DMS53 treated with DMSO at 0.1 percent for 48 hours (cell line): ENCODE data around the gene CRIP1.

Source experiments
- DNase-seq: peaks from one replicate; lab custom pipeline; 2025; ENCODE audit not compliant: unreplicated experiment; lab: John Stamatoyannopoulos, UW

The CRIP1 gene

DNA sequence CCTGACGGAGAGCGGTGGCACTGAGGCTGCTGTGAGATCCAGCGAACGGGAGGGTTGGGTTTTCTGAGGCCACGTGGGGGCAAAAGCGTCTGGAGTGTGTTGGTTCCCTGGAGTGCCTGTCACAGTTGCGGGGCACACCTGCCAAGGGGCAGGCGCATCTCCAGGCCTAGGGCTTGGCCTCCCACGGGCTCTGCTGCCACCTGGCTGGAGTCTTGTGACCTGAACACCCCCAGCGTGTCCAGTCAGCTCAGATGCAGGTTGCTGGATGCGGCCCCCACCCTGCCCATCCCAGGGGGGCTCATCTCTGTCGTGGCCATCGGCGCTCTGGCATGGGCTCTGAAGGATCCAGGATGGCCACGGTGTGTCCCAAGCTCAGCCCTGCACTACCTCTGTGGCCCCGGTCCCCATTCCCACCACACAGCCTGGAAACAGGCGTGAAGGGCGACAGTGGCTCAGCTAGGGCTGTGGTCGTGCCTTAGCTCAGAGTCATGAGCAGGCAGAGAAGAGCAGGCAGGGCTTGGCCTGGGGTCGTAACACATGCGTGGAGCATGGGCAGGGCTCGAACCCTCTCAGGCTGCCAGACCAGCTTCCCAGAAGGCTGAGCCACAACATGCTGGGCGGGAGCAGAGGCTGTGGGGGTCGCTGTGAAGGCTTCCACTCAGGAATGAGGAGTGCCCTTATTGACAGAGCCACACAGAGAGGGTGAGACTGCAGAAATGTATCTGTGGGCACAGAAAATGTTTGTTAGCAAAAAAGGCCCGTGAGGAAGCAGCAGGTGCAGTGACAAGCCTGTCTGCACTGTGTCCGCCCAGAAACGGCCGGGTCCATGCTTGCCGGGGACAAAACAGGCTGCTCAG is 35.6 kb upstream of the CRIP1 start:
- no peak for DNase-seq

- no peak for DNase-seq
Observed at GRCh38 chr14:105452963-105453362, 33.7 kb upstream of the CRIP1 start.

DNA sequence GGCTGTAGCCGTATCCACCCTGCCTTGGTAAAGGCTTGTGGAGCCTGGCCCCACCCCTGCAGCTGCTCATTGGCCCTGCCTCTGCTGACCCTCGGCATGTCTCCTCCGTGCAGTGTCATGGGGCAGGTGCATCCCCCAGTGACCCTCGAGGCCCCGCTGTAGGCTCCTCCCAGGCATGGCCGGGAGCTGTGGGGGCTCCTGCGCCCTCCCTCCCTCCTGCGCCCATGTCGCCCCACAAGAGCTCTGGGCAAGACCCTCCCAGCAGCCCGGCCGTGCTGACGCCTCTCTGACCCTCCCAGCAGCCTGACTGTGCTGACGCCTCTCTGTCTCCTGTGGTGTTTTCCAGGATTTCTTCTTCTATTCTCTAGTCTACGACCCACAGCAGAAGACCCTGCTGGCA is 32.8 kb upstream of the CRIP1 start:
- no peak for DNase-seq

DNA sequence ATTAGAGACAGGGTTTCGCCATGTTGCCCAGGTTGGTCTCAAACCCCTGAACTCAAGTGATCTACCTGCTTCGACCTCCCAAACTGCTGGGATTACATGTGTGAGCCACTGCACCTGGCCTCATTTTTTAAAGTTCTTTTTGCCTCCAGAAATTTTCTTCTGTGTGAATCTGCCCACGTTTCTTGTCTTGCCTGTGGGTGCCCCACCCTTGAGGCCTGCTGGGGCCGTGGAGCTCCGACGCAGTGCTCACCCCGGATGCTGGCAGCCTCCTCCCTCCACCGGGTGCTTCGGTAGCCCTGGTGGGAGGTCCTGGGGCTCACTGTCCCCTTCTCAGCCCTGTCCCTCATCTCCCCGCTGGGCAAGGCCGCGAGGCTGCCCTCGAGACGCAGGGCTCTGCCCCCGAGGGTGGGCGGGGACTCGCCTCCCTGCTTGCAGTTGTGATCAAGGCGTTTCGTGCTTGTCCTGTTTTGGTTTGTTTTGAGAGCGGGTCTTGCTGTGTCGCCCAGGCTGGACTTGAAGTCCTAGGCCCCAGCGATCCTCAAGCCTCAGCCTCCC is 31.5 kb upstream of the CRIP1 start:
- no peak for DNase-seq

GRCh38 chr14:105455766-105456660 is 30.7 kb upstream of the CRIP1 start:
- DNase-seq: no peak

GRCh38 chr14:105456736-105457617 is 29.7 kb upstream of the CRIP1 start:
- DNase-seq: no peak

- no peak for DNase-seq
Observed at GRCh38 chr14:105458010-105458409, 28.7 kb upstream of the CRIP1 start.

GRCh38 chr14:105458571-105458970 is 28.1 kb upstream of the CRIP1 start:
- DNase-seq: no peak

DNA sequence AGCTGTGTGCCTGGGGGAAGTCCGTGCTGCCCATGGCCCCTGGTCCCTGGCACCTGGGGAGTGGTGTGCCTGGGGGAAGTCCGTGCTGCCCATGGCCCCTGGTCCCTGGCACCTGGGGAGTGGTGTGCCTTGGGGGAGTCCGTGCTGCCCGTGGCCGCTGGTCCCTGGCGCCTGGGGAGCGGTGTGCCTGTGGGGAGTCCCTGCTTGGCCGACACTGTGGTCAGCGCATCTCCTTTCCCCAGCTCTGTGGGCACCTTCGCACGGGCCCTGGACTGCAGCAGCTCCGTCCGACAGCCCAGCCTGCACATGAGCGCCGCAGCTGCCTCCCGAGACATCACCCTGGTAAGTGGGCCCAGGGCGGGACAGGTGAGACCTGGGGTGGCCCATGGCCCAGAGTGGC is 26.6 kb upstream of the CRIP1 start:
- DNase-seq: no peak

DNA sequence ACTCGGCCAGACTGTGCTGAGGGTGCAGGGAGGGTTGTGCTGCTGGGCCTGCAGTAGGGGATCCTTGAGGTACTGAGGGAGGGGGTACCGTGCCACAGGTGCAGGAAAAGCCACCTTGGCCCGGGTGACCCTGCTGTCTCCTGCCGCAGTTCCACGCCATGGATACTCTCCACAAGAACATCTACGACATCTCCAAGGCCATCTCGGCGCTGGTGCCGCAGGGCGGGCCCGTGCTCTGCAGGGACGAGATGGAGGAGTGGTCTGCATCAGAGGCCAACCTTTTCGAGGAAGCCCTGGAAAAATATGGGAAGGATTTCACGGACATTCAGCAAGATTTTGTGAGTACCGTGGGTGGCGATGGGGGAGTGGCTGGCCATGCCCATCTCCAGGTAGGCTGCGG is 26.1 kb upstream of the CRIP1 start:
- no peak for DNase-seq

DNA sequence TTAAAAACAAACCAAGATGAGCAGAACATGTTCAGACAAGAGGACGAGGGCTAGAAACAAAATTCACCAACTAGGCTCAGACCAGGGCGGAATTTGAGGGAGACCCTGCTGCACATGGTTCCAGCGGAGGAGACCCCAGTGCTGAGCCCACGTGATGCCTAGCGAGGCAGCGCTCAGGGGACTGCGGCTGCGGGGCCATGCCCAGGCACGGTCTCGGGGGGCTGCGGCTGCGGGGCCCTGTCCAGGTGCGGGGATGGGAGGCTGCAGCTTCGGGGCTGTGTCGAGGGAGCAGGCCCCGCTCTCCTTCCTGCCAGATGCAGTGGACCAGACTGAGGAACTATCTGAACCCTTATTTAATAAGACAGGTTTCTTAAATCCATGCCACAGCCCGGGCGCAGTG is 24.8 kb upstream of the CRIP1 start:
- DNase-seq: no peak

- DNase-seq: no peak
Observed at GRCh38 chr14:105464501-105464900, 22.2 kb upstream of the CRIP1 start.

DNA sequence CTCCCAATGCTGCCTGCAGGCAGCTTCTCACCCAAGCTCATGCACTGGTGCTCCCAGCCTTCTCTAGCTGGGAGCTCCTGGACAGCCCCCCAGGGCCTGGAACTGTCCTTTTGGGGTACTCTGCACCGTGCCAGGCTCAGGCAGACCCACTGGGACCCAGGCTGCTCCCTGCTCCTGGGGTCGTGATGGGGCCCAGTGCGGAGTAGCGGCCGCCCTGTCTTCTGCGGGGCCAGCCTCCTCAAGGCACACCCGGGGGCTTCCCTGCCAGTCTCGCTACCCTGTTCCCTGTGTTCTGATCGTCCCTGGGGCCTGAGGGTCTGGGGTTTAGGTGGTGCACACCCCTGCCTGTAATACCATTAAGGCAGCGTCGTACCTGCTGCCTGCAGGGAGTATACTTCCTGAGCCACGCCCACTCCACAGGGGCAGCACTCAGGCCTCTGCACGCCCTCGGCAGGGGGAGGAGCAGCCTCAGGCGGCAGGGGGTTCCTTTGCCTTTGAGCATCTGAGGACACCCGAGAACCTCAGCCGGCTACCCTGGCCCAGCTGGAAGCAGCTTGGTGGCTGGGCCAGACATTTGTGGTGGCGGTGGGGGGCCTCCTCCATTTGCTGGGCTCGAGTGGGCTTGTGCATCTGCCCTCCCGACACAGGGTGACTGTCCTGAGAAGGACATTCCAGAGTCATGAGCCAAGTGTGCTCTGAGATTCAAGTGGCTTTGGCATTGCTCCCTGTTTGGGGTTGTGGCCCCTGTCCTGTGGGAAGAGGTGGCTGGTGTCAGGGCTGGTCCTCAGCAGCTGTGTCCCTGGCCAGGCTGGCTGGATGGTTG is 21.3 kb upstream of the CRIP1 start:
- no peak for DNase-seq

DNA sequence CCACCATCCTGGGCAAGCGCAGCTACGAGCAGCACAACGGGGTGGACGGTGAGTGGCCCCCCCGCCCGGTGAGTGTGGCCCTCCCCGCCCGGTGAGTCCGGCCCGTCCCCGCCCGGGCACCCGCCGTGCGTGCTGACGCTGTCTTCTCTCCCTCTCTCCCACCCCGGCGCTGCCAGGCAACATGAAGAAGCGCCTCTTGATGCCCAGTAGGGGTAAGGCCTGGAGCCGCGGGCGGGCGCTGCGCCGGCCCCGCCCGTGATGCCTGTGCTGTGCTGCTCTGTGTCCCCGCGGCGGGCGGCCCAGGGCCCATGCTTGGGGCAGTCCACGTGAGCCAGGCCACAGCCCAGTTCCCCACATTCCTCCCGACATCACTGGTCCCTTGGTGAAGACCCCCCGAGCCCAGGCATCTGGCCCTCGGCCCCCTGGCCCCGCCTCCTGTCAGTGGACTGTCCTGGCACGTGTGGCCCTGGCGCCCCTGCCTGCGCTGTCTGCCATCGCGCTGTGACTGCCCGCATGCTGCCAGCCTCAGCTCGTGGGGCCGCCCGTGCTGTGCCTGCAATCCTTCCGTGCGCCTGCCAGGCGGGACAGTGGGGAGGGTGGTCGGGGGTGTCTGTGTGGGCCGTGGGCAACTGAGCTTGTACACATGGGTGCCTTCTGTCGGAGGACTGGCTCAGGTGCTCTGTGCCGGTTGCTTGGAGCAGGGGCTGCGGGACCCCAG is 20.0 kb upstream of the CRIP1 start:
- DNase-seq: no peak

DNA sequence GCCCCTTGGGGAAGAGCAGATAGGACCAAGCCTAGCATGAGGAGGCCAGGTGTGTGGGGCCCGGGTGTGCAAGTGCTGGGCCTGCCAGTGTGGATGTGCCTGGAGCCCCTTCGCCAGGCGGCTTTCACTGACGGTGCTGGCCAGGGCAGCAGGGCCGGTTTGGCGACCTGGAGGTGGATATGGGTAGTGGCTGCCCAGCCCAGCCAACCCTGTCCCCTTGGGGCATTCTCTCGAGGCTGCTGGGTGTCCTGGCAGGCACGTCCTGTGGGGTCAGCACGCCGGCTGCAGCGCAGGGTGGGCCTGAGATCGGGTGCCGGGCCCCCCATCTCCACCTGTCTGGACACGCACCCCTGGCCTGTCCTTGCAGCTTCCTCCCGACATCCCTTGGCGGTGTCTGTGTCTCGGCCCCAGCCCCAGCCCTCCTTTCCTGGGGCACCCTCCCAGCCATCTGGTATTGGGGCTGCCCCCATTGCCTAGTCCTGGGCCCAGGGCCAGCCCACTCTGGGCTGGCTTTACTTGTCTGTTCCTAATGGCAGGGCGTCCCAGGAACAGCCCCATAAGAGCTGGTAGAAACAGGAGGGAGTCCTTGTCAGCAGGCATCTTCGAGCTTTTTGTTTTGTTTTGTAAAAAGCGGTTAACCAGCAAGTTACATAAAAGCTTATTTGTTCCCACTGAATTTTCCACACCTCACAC is 19.3 kb upstream of the CRIP1 start:
- no peak for DNase-seq

DNA sequence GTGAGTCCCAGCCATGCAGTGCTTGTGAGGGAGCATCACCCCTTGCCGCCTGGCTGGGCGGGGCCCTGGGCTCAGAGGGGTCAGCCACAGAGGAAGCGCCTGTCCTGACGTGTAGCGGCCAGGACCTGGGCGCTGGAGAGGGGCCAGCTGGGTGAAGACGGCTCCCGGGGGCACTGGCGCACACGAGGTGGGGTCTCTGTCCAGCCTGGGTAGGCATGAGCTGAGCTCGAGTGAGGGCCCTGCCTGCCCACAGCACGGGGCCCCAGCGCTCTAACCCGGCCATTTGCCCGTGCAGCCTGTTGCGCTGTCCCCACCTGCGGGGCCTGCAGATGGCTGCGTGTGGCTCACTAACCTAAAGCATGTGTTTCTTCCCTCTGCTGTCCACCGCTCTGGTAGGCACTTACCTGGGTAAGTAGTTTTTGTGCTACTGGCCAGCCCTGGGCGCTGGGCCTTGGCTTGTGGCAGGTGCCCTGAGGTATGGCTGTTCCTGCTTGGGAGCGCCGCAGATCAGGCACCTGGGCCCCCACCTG is 18.7 kb upstream of the CRIP1 start:
- DNase-seq: no peak

GRCh38 chr14:105468621-105469241 is 18.0 kb upstream of the CRIP1 start:
- no peak for DNase-seq
